ENCODE measurements around the gene TAS2R46.
"Not testable (repeated sequence)": the region's sequence is repeated elsewhere in the genome, so short reads cannot be mapped to it uniquely, and the experiment has no call there.

Gene TAS2R46

GRCh38 chr12:11070999-11071398 lies 8.9 kb upstream of the TAS2R46 start:
- H3K27ac Mint-ChIP-seq, result no peak overlapping the region
- no peaks in the 10 kb centered on the region for H3K27me3 Mint-ChIP-seq
- H3K4me1 Mint-ChIP-seq (ENCODE audit: low read depth in 2 of 2), result peaks cover 11 to 16% of the 10 kb centered on the region in 2 donors
- H3K36me3 Mint-ChIP-seq (ENCODE audit: insufficient read depth), result no peaks in the 10 kb centered on the region
- DNase-seq, result no peak
- no peak overlapping the region for H3K4me3 Mint-ChIP-seq
- ATAC-seq (replicated peaks), result no peak
- no peaks in the 10 kb centered on the region for H3K9me3 Mint-ChIP-seq

- Mint-ChIP-seq H3K36me3 (ENCODE audit: insufficient read depth) (no peaks in the 10 kb centered on the region), H3K4me1 (ENCODE audit: low read depth in 2 of 2) (peaks cover 11 to 13% of the 10 kb centered on the region in 2 donors), H3K9me3 (no peaks in the 10 kb centered on the region), H3K4me3 (no peak overlapping the region), H3K27me3 (no peaks in the 10 kb centered on the region), H3K27ac (no peak overlapping the region)
- ATAC-seq (replicated peaks), result no peak
- DNase-seq, result no peak
Measured at GRCh38 chr12:11069854-11070365, 7.8 kb upstream of the TAS2R46 start.

- H3K36me3 Mint-ChIP-seq (ENCODE audit: insufficient read depth), result no peaks in the 10 kb centered on the region
- no peak overlapping the region for H3K27ac Mint-ChIP-seq
- H3K4me3 Mint-ChIP-seq, result no peak overlapping the region
- ATAC-seq (replicated peaks), result no peak
- no peaks in the 10 kb centered on the region for H3K9me3 Mint-ChIP-seq
- H3K4me1 Mint-ChIP-seq (ENCODE audit: low read depth in 2 of 2), result peaks cover 11 to 15% of the 10 kb centered on the region in 2 donors
- DNase-seq, result no peak
- H3K27me3 Mint-ChIP-seq, result no peaks in the 10 kb centered on the region
Measured at GRCh38 chr12:11067514-11067913, 5.4 kb upstream of the TAS2R46 start.

- Mint-ChIP-seq H3K9me3 (no peaks in the 10 kb centered on the region), H3K4me1 (ENCODE audit: low read depth in 2 of 2) (peaks cover 14 to 18% of the 10 kb centered on the region in 2 donors), H3K4me3 (no peak overlapping the region), H3K27ac (no peak overlapping the region), H3K27me3 (no peaks in the 10 kb centered on the region), H3K36me3 (ENCODE audit: insufficient read depth) (no peaks in the 10 kb centered on the region)
- no peak for ATAC-seq (replicated peaks)
- DNase-seq, result no peak
Measured at GRCh38 chr12:11059784-11060183, 2.3 kb downstream of the TAS2R46 start.

- H3K27me3 Mint-ChIP-seq, result no peaks in the 10 kb centered on the region
- no peaks in the 10 kb centered on the region for H3K9me3 Mint-ChIP-seq
- H3K4me3 Mint-ChIP-seq, result no peak overlapping the region
- DNase-seq, result no peak
- H3K4me1 Mint-ChIP-seq (ENCODE audit: low read depth in 2 of 2), result peaks cover 11 to 14% of the 10 kb centered on the region in 2 donors
- no peaks in the 10 kb centered on the region for H3K36me3 Mint-ChIP-seq (ENCODE audit: insufficient read depth)
- H3K27ac Mint-ChIP-seq, result no peak overlapping the region
- no peak for ATAC-seq (replicated peaks)
Measured at GRCh38 chr12:11059041-11059440, 3.1 kb downstream of the TAS2R46 start.

GRCh38 chr12:11055306-11055705 lies 6.8 kb downstream of the TAS2R46 start:
- Mint-ChIP-seq H3K36me3 (ENCODE audit: insufficient read depth) (no peaks in the 10 kb centered on the region), H3K4me1 (ENCODE audit: low read depth in 2 of 2) (peaks cover 4 to 5% of the 10 kb centered on the region in 2 donors), H3K4me3 (no peak overlapping the region), H3K27me3 (no peaks in the 10 kb centered on the region), H3K27ac (no peak overlapping the region), H3K9me3 (peaks cover 0 to 6% of the 10 kb centered on the region in 2 donors)
- ATAC-seq (replicated peaks) (no peak), DNase-seq (no peak)

- H3K4me3 Mint-ChIP-seq; H3K4me1 Mint-ChIP-seq (ENCODE audit: low read depth in 2 of 2); DNase-seq: not testable (repeated sequence)
Measured at GRCh38 chr12:11049806-11050531, 12.1 kb downstream of the TAS2R46 start.

GRCh38 chr12:11041366-11041765 lies 20.7 kb downstream of the TAS2R46 start:
- not testable (repeated sequence) for H3K27ac Mint-ChIP-seq; ATAC-seq (replicated peaks); H3K27me3 Mint-ChIP-seq; H3K9me3 Mint-ChIP-seq; H3K4me3 Mint-ChIP-seq; DNase-seq
- Mint-ChIP-seq H3K4me1 (ENCODE audit: low read depth in 2 of 2) (peaks cover 5 to 18% of the 10 kb centered on the region in 2 donors), H3K36me3 (ENCODE audit: insufficient read depth) (peaks cover 13% of the 10 kb centered on the region)

More at GRCh38 chr12:11049806-11050531, 12.1 kb downstream of the TAS2R46 start:
- H3K27ac Mint-ChIP-seq; ATAC-seq (replicated peaks); H3K9me3 Mint-ChIP-seq; H3K27me3 Mint-ChIP-seq: not testable (repeated sequence)
- H3K36me3 Mint-ChIP-seq (ENCODE audit: insufficient read depth), result peaks cover 12% of the 10 kb centered on the region

GRCh38 chr12:11040162-11040561 lies 21.9 kb downstream of the TAS2R46 start:
- Mint-ChIP-seq H3K27me3 (no peaks in the 10 kb centered on the region), H3K4me1 (ENCODE audit: low read depth in 2 of 2) (peaks cover 5 to 18% of the 10 kb centered on the region in 2 donors), H3K9me3 (no peaks in the 10 kb centered on the region), H3K36me3 (ENCODE audit: insufficient read depth) (peaks cover 11% of the 10 kb centered on the region), H3K4me3 (no peak overlapping the region), H3K27ac (no peak overlapping the region)
- no peak for ATAC-seq (replicated peaks)
- no peak for DNase-seq

GRCh38 chr12:11039171-11039570 lies 22.9 kb downstream of the TAS2R46 start:
- H3K9me3 Mint-ChIP-seq, result no peaks in the 10 kb centered on the region
- H3K4me1 Mint-ChIP-seq (ENCODE audit: low read depth in 2 of 2), result peaks cover 5 to 17% of the 10 kb centered on the region in 2 donors
- H3K27me3 Mint-ChIP-seq, result no peaks in the 10 kb centered on the region
- DNase-seq (no peak), ATAC-seq (replicated peaks) (no peak)
- H3K27ac Mint-ChIP-seq, result no peak overlapping the region
- H3K4me3 Mint-ChIP-seq, result no peak overlapping the region
- peaks cover 8% of the 10 kb centered on the region for H3K36me3 Mint-ChIP-seq (ENCODE audit: insufficient read depth)

GRCh38 chr12:11033959-11034358 lies 28.1 kb downstream of the TAS2R46 start:
- not testable (repeated sequence) for ATAC-seq (replicated peaks); H3K9me3 Mint-ChIP-seq; H3K4me3 Mint-ChIP-seq; DNase-seq; H3K4me1 Mint-ChIP-seq (ENCODE audit: low read depth in 2 of 2); H3K27me3 Mint-ChIP-seq; H3K27ac Mint-ChIP-seq; H3K36me3 Mint-ChIP-seq (ENCODE audit: insufficient read depth)

GRCh38 chr12:11031307-11031706 lies 30.8 kb downstream of the TAS2R46 start, which contains the start of gene TAS2R31:
TSS of gene TAS2R31 (minus strand) at chr12:11031407. CDS start at chr12:11031335, 72 bp downstream.
- Mint-ChIP-seq H3K4me1 (ENCODE audit: low read depth in 2 of 2) (peaks cover 0 to 3% of the 10 kb centered on the region in 2 donors), H3K4me3 (no peak within 1 kb of the TSS), H3K27me3 (no peaks in the 10 kb centered on the region), H3K27ac (no peak within 1 kb of the TSS), H3K9me3 (no peaks in the 10 kb centered on the region), H3K36me3 (ENCODE audit: insufficient read depth) (peaks cover 12% of the 10 kb centered on the region)
- ATAC-seq (replicated peaks), result no peak
- no peak for DNase-seq

- Mint-ChIP-seq H3K4me1 (ENCODE audit: low read depth in 2 of 2) (peaks cover 0 to 6% of the 10 kb centered on the region in 2 donors), H3K36me3 (ENCODE audit: insufficient read depth) (peaks cover 6% of the 10 kb centered on the region), H3K9me3 (no peaks in the 10 kb centered on the region), H3K27me3 (no peaks in the 10 kb centered on the region), H3K27ac (no peak overlapping the region), H3K4me3 (no peak overlapping the region)
- DNase-seq (no peak), ATAC-seq (replicated peaks) (no peak)
Measured at GRCh38 chr12:11026118-11026517, 36.0 kb downstream of the TAS2R46 start.

- DNase-seq, result no peak
- Mint-ChIP-seq H3K4me1 (ENCODE audit: low read depth in 2 of 2) (peaks cover 0 to 6% of the 10 kb centered on the region in 2 donors), H3K36me3 (ENCODE audit: insufficient read depth) (peaks cover 1% of the 10 kb centered on the region), H3K27me3 (no peaks in the 10 kb centered on the region), H3K4me3 (no peak overlapping the region), H3K27ac (no peak overlapping the region), H3K9me3 (no peaks in the 10 kb centered on the region)
- no peak for ATAC-seq (replicated peaks)
Measured at GRCh38 chr12:11023387-11023786, 38.7 kb downstream of the TAS2R46 start.
